GM12878 (cell line): ENCODE measurements around the gene DACT3. TPM values are rescaled to one million over a fixed set of nuclear protein-coding genes. Genes with fewer than 3 reads are reported as not detected.
A peak's percentile ranks its signal among the peaks of the same experiment; 100 is the strongest.

Source experiments
- ATAC-seq: fragments of 200-7000 bp; cut with Tn5 transposase; 3 replicates; pipeline ENCODE4 v1.9.1; 2020; ENCODE audit warnings: mild to moderate bottlenecking, moderate library complexity
- BruUV-seq: library from RNA; stranded (reverse); fragments of 400-500 nt; replicated peaks from 2 replicates; lab custom pipeline; 2021; lab: Mats Ljungman, UMichigan
- CTCF ChIA-PET: fragments of 300-600 bp; sonication (Branson Sonifier 250); formaldehyde crosslinking; extraction: SDS; loops from one replicate; lab custom pipeline; 2021; ENCODE audit warnings: inconsistent platforms; lab: Yijun Ruan, JAX
- POLR2A ChIA-PET: fragments of 350-600 bp; formaldehyde crosslinking; extraction: SDS; loops from one replicate; lab custom pipeline; 2021; ENCODE audit warnings: inconsistent platforms; lab: Charles Lee
- RAD21 ChIA-PET: fragments of 300-600 bp; sonication (Branson Sonifier 250); formaldehyde crosslinking; loops from one replicate; lab custom pipeline; 2023; ENCODE audit warnings: antibody characterized with exemption; ENCODE audit not compliant: unreplicated experiment; lab: Charles Lee
- SMC1A ChIA-PET: fragments of 300-600 bp; sonication (Branson Sonifier 250); formaldehyde crosslinking; loops from one replicate; lab custom pipeline; 2023; ENCODE audit not compliant: unreplicated experiment, uncharacterized antibody; lab: Charles Lee
- DNase-seq: peaks from one replicate; pipeline ENCODE4 v3.0.0-alpha.2; 2011; ENCODE audit warnings: low read depth, low spot score
- FAIRE-seq: peaks from 3 replicates; lab custom pipeline; 2011; peaks lifted over from hg19 to GRCh38; lab: Jason Lieb, UNC
- H2AFZ ChIP-seq: 2 replicates; pipeline ENCODE4 v1.6.0; 2011; ENCODE audit warnings: low read depth, low read length, control low read depth; ENCODE audit not compliant: control insufficient read depth
- H3K27ac ChIP-seq: 2 replicates; pipeline ENCODE4 v1.5.1; 2011; ENCODE audit warnings: control low read depth; ENCODE audit not compliant: control insufficient read depth, insufficient read depth
- H3K27me3 ChIP-seq, 2 experiments: replicated peaks in 1 of 2; 2 replicates each; pipeline versions ENCODE4 v1.6.0 to v1.6.1; 2011; ENCODE audit warnings: low read length in 1 of 2; ENCODE audit not compliant: control insufficient read depth in 2 of 2, insufficient read depth in 2 of 2
- H3K36me3 ChIP-seq, 2 experiments: 2 replicates each; pipeline ENCODE4 v1.5.1; 2011; ENCODE audit warnings: low read length in 1 of 2; ENCODE audit not compliant: control insufficient read depth in 2 of 2, insufficient read depth in 2 of 2
- H3K4me1 ChIP-seq: 2 replicates; pipeline ENCODE4 v1.6.1; 2011; ENCODE audit warnings: mild to moderate bottlenecking, low read length, moderate library complexity, mixed read lengths; ENCODE audit not compliant: control insufficient read depth, insufficient read depth
- H3K4me2 ChIP-seq: 2 replicates; pipeline ENCODE4 v1.6.0; 2011; ENCODE audit warnings: control low read depth; ENCODE audit not compliant: control insufficient read depth, insufficient read depth
- H3K4me3 ChIP-seq: fragments of 200-600 bp; sonication (generic); 2 replicates; pipeline ENCODE4 v1.5.1; 2016
- H3K79me2 ChIP-seq: 2 replicates; pipeline ENCODE4 v1.6.0; 2011; ENCODE audit warnings: low read length; ENCODE audit not compliant: control insufficient read depth, insufficient read depth
- H3K9ac ChIP-seq: 2 replicates; pipeline ENCODE4 v1.8.0; 2011; ENCODE audit warnings: low read length, control low read depth, mixed read lengths; ENCODE audit not compliant: control insufficient read depth, insufficient read depth
- H3K9me3 ChIP-seq: replicated peaks from 3 replicates; pipeline ENCODE4 v1.5.1; 2011; ENCODE audit warnings: mild to moderate bottlenecking, low read length; ENCODE audit not compliant: control insufficient read depth, insufficient read depth
- H4K20me1 ChIP-seq: 2 replicates; pipeline ENCODE4 v1.6.0; 2011; ENCODE audit not compliant: control insufficient read depth, insufficient read depth
- CBFB ChIP-seq: IDR thresholded peaks from 2 replicates; pipeline ENCODE4 v1.6.1; 2016; ENCODE audit warnings: antibody characterized with exemption, low read depth
- CEBPB ChIP-seq, 2 experiments: fragments of 150-350 bp in 1 of 2; IDR thresholded peaks; 2 replicates each; pipeline ENCODE4 v1.6.1; 2012 to 2014; ENCODE audit warnings: low read depth in 2 of 2, low read length in 2 of 2, borderline replicate concordance in 1 of 2, inconsistent platforms in 1 of 2
- CTCF ChIP-seq, 3 experiments: IDR thresholded peaks in 2 of 3; conservative IDR thresholded peaks in 1 of 3; 2 replicates each; pipeline ENCODE4 v1.5.1; 2011; ENCODE audit warnings: low read depth in 3 of 3, low read length in 3 of 3, mild to moderate bottlenecking in 3 of 3, control low read depth in 2 of 3, moderate library complexity in 2 of 3, inconsistent platforms in 1 of 3, mixed read lengths in 1 of 3; ENCODE audit not compliant: control insufficient read depth in 2 of 3, insufficient read depth in 1 of 3; ENCODE audit errors: extremely low read depth in 1 of 3
- GABPA ChIP-seq: IDR thresholded peaks from 2 replicates; pipeline ENCODE4 v1.6.1; 2014; ENCODE audit warnings: antibody characterized with exemption, low read depth, mild to moderate bottlenecking, inconsistent platforms
- MLLT1 ChIP-seq: fragments of 450-650 bp; IDR thresholded peaks from 2 replicates; pipeline ENCODE4 v1.6.1; 2016; ENCODE audit warnings: mild to moderate bottlenecking
- NFXL1 ChIP-seq: fragments of 450-650 bp; IDR thresholded peaks from 2 replicates; pipeline ENCODE4 v1.6.1; 2017; ENCODE audit warnings: antibody characterized with exemption, mild to moderate bottlenecking, borderline replicate concordance
- PAX5 ChIP-seq: IDR thresholded peaks from 2 replicates; pipeline ENCODE4 v1.6.1; 2011; ENCODE audit warnings: low read depth, low read length, borderline replicate concordance
- POLR2A ChIP-seq: IDR thresholded peaks from 2 replicates; pipeline ENCODE4 v1.6.1; 2011; ENCODE audit warnings: low read depth, mild to moderate bottlenecking, low read length
- POLR2AphosphoS5 ChIP-seq: IDR thresholded peaks from 2 replicates; pipeline ENCODE4 v1.6.1; 2011; ENCODE audit warnings: mild to moderate bottlenecking, low read length, inconsistent platforms
- WRNIP1 ChIP-seq: IDR thresholded peaks from 2 replicates; pipeline ENCODE4 v1.6.1; 2011; ENCODE audit warnings: low read depth, low read length, improper control_type of control experiment, borderline replicate concordance
- ZBED1 ChIP-seq: IDR thresholded peaks from 2 replicates; pipeline ENCODE4 v1.6.1; 2016; ENCODE audit warnings: borderline replicate concordance
- WGBS: methylation state at CpG from one replicate; pipeline ENCODE4 v1.1.6; 2016; ENCODE audit warnings: low lambda C conversion rate; ENCODE audit not compliant: insufficient replicate concordance, insufficient coverage; ENCODE audit errors: missing lambda C conversion rate; 5-methylcytosine and 5-hydroxymethylcytosine counted together
- in situ Hi-C: fragments of 300-500 bp; cut with MboI; formaldehyde crosslinking; loops from 9 replicates; pipeline ENCODE4 v1.14.3; 2018; ENCODE audit warnings: mixed read lengths
- intact Hi-C: fragments of 100-400 bp; cut with micrococcal nuclease; formaldehyde crosslinking; loops from one replicate; pipeline ENCODE4 v1.14.2; 2022; ENCODE audit not compliant: unreplicated experiment
- polyA plus RNA-seq, 11 experiments: library from polyadenylated mRNA; depleted of rRNA in 4 of 11; unstranded in 6 of 11; stranded (reverse) in 5 of 11; fragments of >200 nt; fragmentation: Nextera tagmentation in 4 of 11; fragmentation: Illumina TruSeq in 1 of 11; extraction: Ambion mirVana in 4 of 11; extraction: Trizol in 1 of 11; gene quantifications; 1 replicate in 1 of 11; 2 replicates in 10 of 11; pipeline versions ENCODE4 v1.2.1 to v1.2.3, GENCODE V29; 2011 to 2016; ENCODE audit warnings: inconsistent platforms in 2 of 11, missing spikeins in 2 of 11, low read depth in 1 of 11
- total RNA-seq, 4 experiments: library from RNA; depleted of rRNA in 3 of 4; stranded (reverse); fragments of >200 nt in 3 of 4; fragmentation: Illumina TruSeq in 1 of 4; extraction: Trizol in 1 of 4; gene quantifications; 2 replicates each; pipeline versions ENCODE4 v1.2.1 to v1.2.3, GENCODE V29; 2013 to 2021
- TF ChIP-seq, protein P1 (sequence below): fragments of 450-650 bp; IDR thresholded peaks from 2 replicates; pipeline ENCODE4 v1.6.1; 2017; ENCODE audit warnings: antibody characterized with exemption, mild to moderate bottlenecking, moderate library complexity
- TF ChIP-seq, protein P2 (sequence below): IDR thresholded peaks from 2 replicates; pipeline ENCODE4 v1.6.1; 2011; ENCODE audit warnings: low read depth, mild to moderate bottlenecking, low read length, moderate library complexity, borderline replicate concordance; ENCODE audit errors: extremely low read depth
- TF ChIP-seq, protein P3 (sequence below): fragments of 450-650 bp; formaldehyde crosslinking; IDR thresholded peaks from 2 replicates; pipeline ENCODE4 v1.4.0; 2022; ENCODE audit warnings: mild to moderate bottlenecking, moderate library complexity

Gene DACT3
- total and polyA plus RNA-seq, 10 of the 15 experiments (the other 5 are each of a cell fraction or from before 2014, with no cell fraction given) = 0.05 to 2.5 (median 0.35) TPM; not detected in 1

- no peaks in the 10 kb centered on the region for H3K9me3 ChIP-seq
- in situ Hi-C loops = no loop called here
- ChIA-PET SMC1A (no interaction called here), CTCF (no interaction called here), RAD21 (no interaction called here), POLR2A (no interaction called here)
- ATAC-seq = peak; percentile 99
- no peaks in the 10 kb centered on the region for H3K79me2 ChIP-seq
- H3K36me3 ChIP-seq = peaks cover 38 to 41% of the 10 kb centered on the region in 2 experiments
- intact Hi-C loops = no loop called here
- WGBS = 84% methylated on average over 25 of the region's 26 CpGs
- H4K20me1 ChIP-seq = peaks cover 4% of the 10 kb centered on the region; the same call in 1 of the 2 replicates
- H3K27ac ChIP-seq = no peak overlapping the region
- no peak overlapping the region for H2AFZ ChIP-seq
- H3K4me1 ChIP-seq = no peaks in the 10 kb centered on the region
- H3K4me3 ChIP-seq = no peak overlapping the region
- no peak for DNase-seq
- no TSS peak for BruUV-seq
- no peaks in the 10 kb centered on the region for H3K27me3 ChIP-seq
- no peak overlapping the region for H3K9ac ChIP-seq
- no peak overlapping the region for H3K4me2 ChIP-seq
- FAIRE-seq = no peak
- TF ChIP-seq NFXL1 (no peak), MLLT1 (no peak), PAX5 (no peak), CEBPB (IDR thresholded peaks at IDR 0.05; ENCODE audit: borderline replicate concordance in 1 of 2, low read depth in 2 of 2, low read length in 2 of 2) (no peak), CBFB (no peak), WRNIP1 (no peak), POLR2AphosphoS5 (no peak), CTCF (IDR thresholded peaks at IDR 0.05 in 2 of 3, conservative IDR thresholded peaks at IDR 0.05 in 1 of 3; ENCODE audit: control insufficient read depth in 2 of 3, extremely low read depth in 1 of 3, insufficient read depth in 1 of 3, low read depth in 3 of 3, low read length in 3 of 3) (no peak), GABPA (no peak), POLR2A (no peak), ZBED1 (no peak)
- TF ChIP-seq, protein P1, sequence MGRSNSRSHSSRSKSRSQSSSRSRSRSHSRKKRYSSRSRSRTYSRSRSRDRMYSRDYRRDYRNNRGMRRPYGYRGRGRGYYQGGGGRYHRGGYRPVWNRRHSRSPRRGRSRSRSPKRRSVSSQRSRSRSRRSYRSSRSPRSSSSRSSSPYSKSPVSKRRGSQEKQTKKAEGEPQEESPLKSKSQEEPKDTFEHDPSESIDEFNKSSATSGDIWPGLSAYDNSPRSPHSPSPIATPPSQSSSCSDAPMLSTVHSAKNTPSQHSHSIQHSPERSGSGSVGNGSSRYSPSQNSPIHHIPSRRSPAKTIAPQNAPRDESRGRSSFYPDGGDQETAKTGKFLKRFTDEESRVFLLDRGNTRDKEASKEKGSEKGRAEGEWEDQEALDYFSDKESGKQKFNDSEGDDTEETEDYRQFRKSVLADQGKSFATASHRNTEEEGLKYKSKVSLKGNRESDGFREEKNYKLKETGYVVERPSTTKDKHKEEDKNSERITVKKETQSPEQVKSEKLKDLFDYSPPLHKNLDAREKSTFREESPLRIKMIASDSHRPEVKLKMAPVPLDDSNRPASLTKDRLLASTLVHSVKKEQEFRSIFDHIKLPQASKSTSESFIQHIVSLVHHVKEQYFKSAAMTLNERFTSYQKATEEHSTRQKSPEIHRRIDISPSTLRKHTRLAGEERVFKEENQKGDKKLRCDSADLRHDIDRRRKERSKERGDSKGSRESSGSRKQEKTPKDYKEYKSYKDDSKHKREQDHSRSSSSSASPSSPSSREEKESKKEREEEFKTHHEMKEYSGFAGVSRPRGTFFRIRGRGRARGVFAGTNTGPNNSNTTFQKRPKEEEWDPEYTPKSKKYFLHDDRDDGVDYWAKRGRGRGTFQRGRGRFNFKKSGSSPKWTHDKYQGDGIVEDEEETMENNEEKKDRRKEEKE = no peak
- TF ChIP-seq, protein P2, sequence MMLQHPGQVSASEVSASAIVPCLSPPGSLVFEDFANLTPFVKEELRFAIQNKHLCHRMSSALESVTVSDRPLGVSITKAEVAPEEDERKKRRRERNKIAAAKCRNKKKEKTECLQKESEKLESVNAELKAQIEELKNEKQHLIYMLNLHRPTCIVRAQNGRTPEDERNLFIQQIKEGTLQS = no peak
- TF ChIP-seq, protein P3, sequence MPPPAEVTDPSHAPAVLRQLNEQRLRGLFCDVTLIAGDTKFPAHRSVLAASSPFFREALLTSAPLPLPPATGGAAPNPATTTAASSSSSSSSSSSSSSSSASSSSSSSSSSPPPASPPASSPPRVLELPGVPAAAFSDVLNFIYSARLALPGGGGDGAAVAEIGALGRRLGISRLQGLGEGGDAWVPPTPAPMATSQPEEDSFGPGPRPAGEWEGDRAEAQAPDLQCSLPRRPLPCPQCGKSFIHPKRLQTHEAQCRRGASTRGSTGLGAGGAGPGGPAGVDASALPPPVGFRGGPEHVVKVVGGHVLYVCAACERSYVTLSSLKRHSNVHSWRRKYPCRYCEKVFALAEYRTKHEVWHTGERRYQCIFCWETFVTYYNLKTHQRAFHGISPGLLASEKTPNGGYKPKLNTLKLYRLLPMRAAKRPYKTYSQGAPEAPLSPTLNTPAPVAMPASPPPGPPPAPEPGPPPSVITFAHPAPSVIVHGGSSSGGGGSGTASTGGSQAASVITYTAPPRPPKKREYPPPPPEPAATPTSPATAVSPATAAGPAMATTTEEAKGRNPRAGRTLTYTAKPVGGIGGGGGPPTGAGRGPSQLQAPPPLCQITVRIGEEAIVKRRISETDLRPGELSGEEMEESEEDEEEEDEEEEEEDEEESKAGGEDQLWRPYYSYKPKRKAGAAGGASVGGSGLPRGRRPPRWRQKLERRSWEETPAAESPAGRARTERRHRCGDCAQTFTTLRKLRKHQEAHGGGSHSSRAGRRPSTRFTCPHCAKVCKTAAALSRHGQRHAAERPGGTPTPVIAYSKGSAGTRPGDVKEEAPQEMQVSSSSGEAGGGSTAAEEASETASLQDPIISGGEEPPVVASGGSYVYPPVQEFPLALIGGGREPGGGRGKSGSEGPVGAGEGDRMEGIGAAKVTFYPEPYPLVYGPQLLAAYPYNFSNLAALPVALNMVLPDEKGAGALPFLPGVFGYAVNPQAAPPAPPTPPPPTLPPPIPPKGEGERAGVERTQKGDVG (CRISPR knock-in tag) = no peak
Observed at GRCh38 chr19:46678110-46678732, 17.2 kb upstream of the DACT3 start.
